ENCODE measurements around the gene KCNJ9. TPM values are rescaled to one million over a fixed set of nuclear protein-coding genes. Genes with fewer than 3 reads are reported as not detected.

Gene KCNJ9
- total and polyA plus RNA-seq, 2 donors (not counting 3 experiments of a cell fraction or from before 2014, with no cell fraction given) = not detected

- Histone ChIP-seq H4K20me1 (replicated peaks; ENCODE audit: control insufficient read depth, extremely low read depth, insufficient read depth, low read length) (no peaks in the 10 kb centered on the region), H3K79me2 (ENCODE audit: control insufficient read depth, insufficient read depth, low read length) (no peaks in the 10 kb centered on the region), H3K36me3 (ENCODE audit: control insufficient read depth in 2 of 2, extremely low read depth in 1 of 2, insufficient read depth in 2 of 2, low read length in 2 of 2) (no peaks in the 10 kb centered on the region), H3K4me3 (replicated peaks in 1 of 3; ENCODE audit: insufficient read depth in 1 of 3, low read depth in 1 of 3, low read length in 3 of 3) (peak overlapping the region; percentile 43 to 99 (median 78)), H3K9ac (replicated peaks; ENCODE audit: extremely low read depth, insufficient read depth, low read length) (peak overlapping the region; percentile 44), H2AFZ (ENCODE audit: low read depth, low read length) (peak overlapping the region; percentile 90), H3K4me2 (ENCODE audit: insufficient read depth, low read length) (peak overlapping the region; percentile 90), H3K9me3 (replicated peaks; ENCODE audit: control insufficient read depth, insufficient read depth, low read length) (no peaks in the 10 kb centered on the region), H3K27ac (ENCODE audit: insufficient read depth, low read depth, low read length) (no peak overlapping the region), H3K9me1 (replicated peaks; ENCODE audit: control insufficient read depth, extremely low read depth, insufficient read depth, low read length) (no peaks in the 10 kb centered on the region), H3K27me3 (ENCODE audit: control insufficient read depth in 2 of 2, insufficient read depth in 2 of 2, low read length in 2 of 2) (peaks cover 8 to 11% of the 10 kb centered on the region in 2 experiments), H3K4me1 (ENCODE audit: control insufficient read depth, extremely low read depth, insufficient read depth, low read length) (peaks cover 11% of the 10 kb centered on the region)
- dilution Hi-C loops (cut with MboI; ENCODE audit: extremely low pct_ligation_motif_present, low sequenced_read_pairs) = no loop called here
- POLR2A ChIA-PET = no interaction called here
- TF ChIP-seq, protein P1, sequence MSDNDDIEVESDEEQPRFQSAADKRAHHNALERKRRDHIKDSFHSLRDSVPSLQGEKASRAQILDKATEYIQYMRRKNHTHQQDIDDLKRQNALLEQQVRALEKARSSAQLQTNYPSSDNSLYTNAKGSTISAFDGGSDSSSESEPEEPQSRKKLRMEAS (IDR thresholded peaks at IDR 0.05; ENCODE audit: insufficient read depth, insufficient read length) = no peak
- no peak for TF ChIP-seq FOS (IDR thresholded peaks at IDR 0.05; ENCODE audit: borderline replicate concordance, insufficient read depth, low read length)
- TF ChIP-seq, protein P2, sequence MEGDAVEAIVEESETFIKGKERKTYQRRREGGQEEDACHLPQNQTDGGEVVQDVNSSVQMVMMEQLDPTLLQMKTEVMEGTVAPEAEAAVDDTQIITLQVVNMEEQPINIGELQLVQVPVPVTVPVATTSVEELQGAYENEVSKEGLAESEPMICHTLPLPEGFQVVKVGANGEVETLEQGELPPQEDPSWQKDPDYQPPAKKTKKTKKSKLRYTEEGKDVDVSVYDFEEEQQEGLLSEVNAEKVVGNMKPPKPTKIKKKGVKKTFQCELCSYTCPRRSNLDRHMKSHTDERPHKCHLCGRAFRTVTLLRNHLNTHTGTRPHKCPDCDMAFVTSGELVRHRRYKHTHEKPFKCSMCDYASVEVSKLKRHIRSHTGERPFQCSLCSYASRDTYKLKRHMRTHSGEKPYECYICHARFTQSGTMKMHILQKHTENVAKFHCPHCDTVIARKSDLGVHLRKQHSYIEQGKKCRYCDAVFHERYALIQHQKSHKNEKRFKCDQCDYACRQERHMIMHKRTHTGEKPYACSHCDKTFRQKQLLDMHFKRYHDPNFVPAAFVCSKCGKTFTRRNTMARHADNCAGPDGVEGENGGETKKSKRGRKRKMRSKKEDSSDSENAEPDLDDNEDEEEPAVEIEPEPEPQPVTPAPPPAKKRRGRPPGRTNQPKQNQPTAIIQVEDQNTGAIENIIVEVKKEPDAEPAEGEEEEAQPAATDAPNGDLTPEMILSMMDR (IDR thresholded peaks at IDR 0.05; ENCODE audit: extremely low read depth in 1 of 2, insufficient read depth in 1 of 2, low read depth in 1 of 2, low read length in 2 of 2) = no peak
- BruUV-seq (replicated peaks) = TSS peak; percentile 56
- intact Hi-C loops (cut with micrococcal nuclease) = loop anchor here (10.0 kb wide), 1 partner anchor 1037 kb away; no protein-coding TSS in a partner anchor
- no peak for FAIRE-seq
- CTCF ChIA-PET = interaction anchor here (0.6 to 3.5 kb wide), 11 partner anchors 14 to 900 kb away, joined by 3 to 34 read pairs (median 3); partner anchors contain the start of gene DUSP23
- DNase-seq (ENCODE audit: low read depth, low spot score) = peak; percentile 13
Measured at GRCh38 chr1:160032165-160032820, 49.0 kb upstream of the KCNJ9 start.

DNA sequence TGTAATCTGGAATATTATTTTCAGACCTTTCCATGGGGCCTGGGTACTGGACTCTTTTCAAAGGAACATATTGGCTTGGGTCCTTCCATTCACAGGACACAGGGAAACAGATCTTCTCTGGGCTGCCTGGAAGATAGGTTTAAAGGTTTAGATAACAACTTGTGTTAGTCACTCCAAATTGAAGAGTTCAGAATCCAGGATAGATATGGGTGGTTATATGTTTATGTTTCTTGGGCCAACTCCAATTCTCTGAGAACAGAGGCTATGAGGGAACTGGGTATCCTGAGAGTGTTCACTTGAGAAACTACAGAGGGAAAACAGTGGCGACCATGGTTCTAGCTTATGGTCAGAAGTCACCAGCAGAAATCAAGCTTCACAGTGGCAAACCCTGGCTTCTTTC lies 40.9 kb upstream of the KCNJ9 start:
- ChIA-PET POLR2A (no interaction called here), CTCF (no interaction called here)
- no peak for TF ChIP-seq FOS (IDR thresholded peaks at IDR 0.05; ENCODE audit: borderline replicate concordance, insufficient read depth, low read length)
- TF ChIP-seq EZH2 (IDR thresholded peaks at IDR 0.05; ENCODE audit: borderline replicate concordance, low read depth, low read length, severe bottlenecking) = no peak
- no peak for TF ChIP-seq POLR2A (IDR thresholded peaks at IDR 0.05; ENCODE audit: low read depth, low read length)
- TF ChIP-seq, protein P2 (IDR thresholded peaks at IDR 0.05; ENCODE audit: extremely low read depth in 1 of 2, insufficient read depth in 1 of 2, low read depth in 1 of 2, low read length in 2 of 2) = no peak
- no peak for TF ChIP-seq MYC (IDR thresholded peaks at IDR 0.05; ENCODE audit: low read depth, low read length)
- no peak for TF ChIP-seq POLR2AphosphoS5 (IDR thresholded peaks at IDR 0.05; ENCODE audit: insufficient read depth, low read depth, low read length)
- TF ChIP-seq, protein P1 (IDR thresholded peaks at IDR 0.05; ENCODE audit: insufficient read depth, insufficient read length) = no peak
- H4K20me1 ChIP-seq (replicated peaks; ENCODE audit: control insufficient read depth, extremely low read depth, insufficient read depth, low read length) = no peaks in the 10 kb centered on the region
- peaks cover 10 to 13% of the 10 kb centered on the region in 2 experiments for H3K27me3 ChIP-seq (ENCODE audit: control insufficient read depth in 2 of 2, insufficient read depth in 2 of 2, low read length in 2 of 2)
- H3K4me1 ChIP-seq (ENCODE audit: control insufficient read depth, extremely low read depth, insufficient read depth, low read length) = no peaks in the 10 kb centered on the region
- no peak overlapping the region for H3K27ac ChIP-seq (ENCODE audit: insufficient read depth, low read depth, low read length)
- no peak overlapping the region for H3K4me2 ChIP-seq (ENCODE audit: insufficient read depth, low read length)
- no peaks in the 10 kb centered on the region for H3K9me3 ChIP-seq (replicated peaks; ENCODE audit: control insufficient read depth, insufficient read depth, low read length)
- no peaks in the 10 kb centered on the region for H3K36me3 ChIP-seq (ENCODE audit: control insufficient read depth in 2 of 2, extremely low read depth in 1 of 2, insufficient read depth in 2 of 2, low read length in 2 of 2)
- H3K9me1 ChIP-seq (replicated peaks; ENCODE audit: control insufficient read depth, extremely low read depth, insufficient read depth, low read length) = no peaks in the 10 kb centered on the region
- no peak overlapping the region for H3K4me3 ChIP-seq (replicated peaks in 1 of 3; ENCODE audit: insufficient read depth in 1 of 3, low read depth in 1 of 3, low read length in 3 of 3)
- H3K79me2 ChIP-seq (ENCODE audit: control insufficient read depth, insufficient read depth, low read length) = no peaks in the 10 kb centered on the region
- DNase-seq (ENCODE audit: low read depth, low spot score) = no peak
- H2AFZ ChIP-seq (ENCODE audit: low read depth, low read length) = no peak overlapping the region
- no TSS peak for BruUV-seq (replicated peaks)
- intact Hi-C loops (cut with micrococcal nuclease) (no loop called here), dilution Hi-C loops (cut with MboI; ENCODE audit: extremely low pct_ligation_motif_present, low sequenced_read_pairs) (no loop called here)
- FAIRE-seq = no peak
- H3K9ac ChIP-seq (replicated peaks; ENCODE audit: extremely low read depth, insufficient read depth, low read length) = no peak overlapping the region
